Measurements from ENCODE around the gene B2M. TPM values are rescaled to one million over a fixed set of nuclear protein-coding genes. Genes with fewer than 3 reads are reported as not detected.
"Not testable (repeated sequence)": the region's sequence is repeated elsewhere in the genome, so short reads cannot be mapped to it uniquely, and the experiment has no call there.

Gene B2M
- total RNA-seq, 1 donor from 2014 or later: 21.5 TPM

DNA sequence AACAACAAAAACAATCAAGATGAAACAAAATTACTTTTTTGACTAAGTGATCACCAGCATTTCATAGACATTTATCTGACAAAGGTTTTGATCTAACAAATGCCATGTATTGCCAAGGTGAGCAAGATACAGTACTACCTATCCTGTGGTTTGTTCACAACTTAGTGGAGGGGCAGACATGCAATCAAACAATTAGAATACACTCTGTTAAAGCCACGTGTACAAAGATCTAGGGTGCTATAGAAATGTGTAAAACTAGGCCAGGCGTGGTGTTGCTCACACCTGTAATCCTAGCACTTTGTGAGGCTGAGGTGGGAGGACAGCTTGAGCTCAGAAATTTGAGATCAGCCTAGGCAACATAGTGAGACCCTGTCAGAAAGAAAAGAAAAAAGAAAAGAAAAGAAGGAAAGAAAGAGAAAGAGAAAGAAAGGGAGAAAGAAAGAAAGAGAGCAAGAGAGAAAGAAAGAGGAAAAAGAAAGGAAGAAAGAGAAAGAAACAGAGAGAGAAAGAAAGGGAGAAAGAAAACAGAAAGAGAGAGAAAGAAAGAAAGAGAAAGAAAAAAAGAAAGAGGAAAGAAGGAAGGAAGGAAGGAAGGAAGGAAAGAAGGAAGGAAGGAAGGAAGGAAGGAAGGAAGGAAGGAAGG lies 23.6 kb downstream of the B2M start:
- TF ChIP-seq, protein P1, sequence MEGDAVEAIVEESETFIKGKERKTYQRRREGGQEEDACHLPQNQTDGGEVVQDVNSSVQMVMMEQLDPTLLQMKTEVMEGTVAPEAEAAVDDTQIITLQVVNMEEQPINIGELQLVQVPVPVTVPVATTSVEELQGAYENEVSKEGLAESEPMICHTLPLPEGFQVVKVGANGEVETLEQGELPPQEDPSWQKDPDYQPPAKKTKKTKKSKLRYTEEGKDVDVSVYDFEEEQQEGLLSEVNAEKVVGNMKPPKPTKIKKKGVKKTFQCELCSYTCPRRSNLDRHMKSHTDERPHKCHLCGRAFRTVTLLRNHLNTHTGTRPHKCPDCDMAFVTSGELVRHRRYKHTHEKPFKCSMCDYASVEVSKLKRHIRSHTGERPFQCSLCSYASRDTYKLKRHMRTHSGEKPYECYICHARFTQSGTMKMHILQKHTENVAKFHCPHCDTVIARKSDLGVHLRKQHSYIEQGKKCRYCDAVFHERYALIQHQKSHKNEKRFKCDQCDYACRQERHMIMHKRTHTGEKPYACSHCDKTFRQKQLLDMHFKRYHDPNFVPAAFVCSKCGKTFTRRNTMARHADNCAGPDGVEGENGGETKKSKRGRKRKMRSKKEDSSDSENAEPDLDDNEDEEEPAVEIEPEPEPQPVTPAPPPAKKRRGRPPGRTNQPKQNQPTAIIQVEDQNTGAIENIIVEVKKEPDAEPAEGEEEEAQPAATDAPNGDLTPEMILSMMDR (IDR thresholded peaks at IDR 0.05; ENCODE audit: partially characterized antibody, unreplicated experiment): no peak
- H3K9me3 Mint-ChIP-seq (ENCODE audit: unreplicated experiment): no peaks in the 10 kb centered on the region
- DNase-seq: no peak
- no peaks in the 10 kb centered on the region for H3K4me1 Mint-ChIP-seq (ENCODE audit: low read depth, unreplicated experiment)
- H3K27ac Mint-ChIP-seq (ENCODE audit: unreplicated experiment): no peak overlapping the region
- H3K4me3 Mint-ChIP-seq (ENCODE audit: unreplicated experiment): no peak overlapping the region
- peaks cover 3% of the 10 kb centered on the region for H3K27me3 Mint-ChIP-seq (ENCODE audit: unreplicated experiment)
- H3K36me3 Mint-ChIP-seq (ENCODE audit: unreplicated experiment): peaks cover 5% of the 10 kb centered on the region

DNA sequence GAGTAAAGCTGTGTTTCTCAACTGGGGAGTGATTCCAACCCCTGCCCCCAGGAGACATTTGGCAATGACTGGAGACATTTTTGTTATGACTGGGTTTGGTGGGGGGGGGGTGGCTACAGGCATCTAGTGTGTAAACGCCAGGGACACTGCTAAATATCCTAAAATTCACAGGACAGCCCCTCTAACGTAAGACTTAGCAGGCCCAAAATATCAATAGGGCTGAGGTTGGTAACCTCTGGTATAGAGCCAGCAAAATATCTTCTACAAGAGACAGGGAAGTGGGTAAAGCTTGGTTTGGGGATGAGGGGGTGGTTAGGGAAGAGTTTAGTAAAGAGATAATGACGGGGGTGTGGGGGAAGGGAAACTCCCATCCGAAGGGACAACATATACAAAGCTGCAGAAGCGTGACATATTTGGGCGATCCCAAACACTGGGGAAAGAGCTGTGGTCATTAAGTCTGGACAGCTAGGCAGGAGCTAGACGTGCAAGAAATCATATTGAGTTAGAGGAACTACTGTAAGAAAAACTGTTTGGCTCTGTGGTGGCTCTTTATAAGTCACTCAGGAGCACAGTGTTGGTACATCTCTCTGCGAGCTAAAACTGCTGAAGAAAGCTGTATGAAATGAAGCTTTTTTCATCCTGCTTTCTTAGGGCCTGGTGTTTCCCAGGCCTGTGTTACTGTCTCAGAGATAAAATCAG lies 24.3 kb downstream of the B2M start:
- H3K27me3 Mint-ChIP-seq (ENCODE audit: unreplicated experiment): peaks cover 3% of the 10 kb centered on the region
- H3K9me3 Mint-ChIP-seq (ENCODE audit: unreplicated experiment): no peaks in the 10 kb centered on the region
- TF ChIP-seq, protein P1 (IDR thresholded peaks at IDR 0.05; ENCODE audit: partially characterized antibody, unreplicated experiment): no peak
- no peaks in the 10 kb centered on the region for H3K4me1 Mint-ChIP-seq (ENCODE audit: low read depth, unreplicated experiment)
- H3K36me3 Mint-ChIP-seq (ENCODE audit: unreplicated experiment): peaks cover 5% of the 10 kb centered on the region
- no peak overlapping the region for H3K4me3 Mint-ChIP-seq (ENCODE audit: unreplicated experiment)
- H3K27ac Mint-ChIP-seq (ENCODE audit: unreplicated experiment): no peak overlapping the region
- DNase-seq: no peak

DNA sequence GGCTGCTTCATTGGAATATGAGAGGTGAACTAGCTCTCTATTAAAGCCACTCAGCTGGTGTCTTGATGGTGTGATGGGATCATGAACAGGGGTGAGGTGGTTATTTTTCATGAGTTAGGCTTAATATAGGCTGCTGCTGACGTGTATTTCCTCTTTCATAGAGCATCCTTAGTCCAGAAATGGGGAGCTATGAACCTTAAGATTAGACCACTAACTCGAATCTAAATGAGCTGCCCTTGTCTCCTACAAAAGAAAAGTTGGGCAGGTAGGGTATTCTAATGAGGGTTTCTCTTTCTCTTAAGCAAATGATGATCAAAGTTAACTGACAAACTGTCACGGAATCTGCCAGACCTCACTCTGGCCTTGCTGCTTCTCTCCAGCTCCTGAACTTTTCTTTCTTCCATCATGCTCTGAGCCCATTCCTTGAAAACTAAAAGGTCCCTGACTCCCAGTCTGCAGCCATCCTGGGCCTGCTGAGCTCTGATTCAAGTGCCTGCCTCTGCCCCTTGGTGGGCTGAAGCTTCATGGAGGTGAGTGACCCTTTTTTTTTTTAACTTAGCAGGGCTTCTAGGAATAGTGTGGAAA lies 25.0 kb downstream of the B2M start, which contains the start of gene TRIM69:
Gene TRIM69 (plus strand): TSS at position 348 of the 585 bp plus-strand sequence. CDS start 177 bp downstream, at position 525.
- TF ChIP-seq, protein P1 (IDR thresholded peaks at IDR 0.05; ENCODE audit: partially characterized antibody, unreplicated experiment): no peak
- no peaks in the 10 kb centered on the region for H3K9me3 Mint-ChIP-seq (ENCODE audit: unreplicated experiment)
- H3K27me3 Mint-ChIP-seq (ENCODE audit: unreplicated experiment): peaks cover 3% of the 10 kb centered on the region
- no peak within 1 kb of the TSS for H3K27ac Mint-ChIP-seq (ENCODE audit: unreplicated experiment)
- H3K36me3 Mint-ChIP-seq (ENCODE audit: unreplicated experiment): peaks cover 5% of the 10 kb centered on the region
- no peak for DNase-seq
- H3K4me1 Mint-ChIP-seq (ENCODE audit: low read depth, unreplicated experiment): no peaks in the 10 kb centered on the region
- no peak within 1 kb of the TSS for H3K4me3 Mint-ChIP-seq (ENCODE audit: unreplicated experiment)

- no peak for DNase-seq
These were observed 27.1 kb downstream of the B2M start for GRCh38 chr15:44738340-44738984.

GRCh38 chr15:44739222-44739847 lies 28.0 kb downstream of the B2M start:
- H3K27ac Mint-ChIP-seq (ENCODE audit: unreplicated experiment); H3K27me3 Mint-ChIP-seq (ENCODE audit: unreplicated experiment); H3K4me1 Mint-ChIP-seq (ENCODE audit: low read depth, unreplicated experiment); DNase-seq; H3K36me3 Mint-ChIP-seq (ENCODE audit: unreplicated experiment); H3K4me3 Mint-ChIP-seq (ENCODE audit: unreplicated experiment); H3K9me3 Mint-ChIP-seq (ENCODE audit: unreplicated experiment): not testable (repeated sequence)

More at GRCh38 chr15:44738340-44738984, 27.1 kb downstream of the B2M start:
- no peak overlapping the region for H3K27ac Mint-ChIP-seq (ENCODE audit: unreplicated experiment)
- H3K27me3 Mint-ChIP-seq (ENCODE audit: unreplicated experiment): peaks cover 3% of the 10 kb centered on the region
- no peak overlapping the region for H3K4me3 Mint-ChIP-seq (ENCODE audit: unreplicated experiment)
- TF ChIP-seq, protein P1 (IDR thresholded peaks at IDR 0.05; ENCODE audit: partially characterized antibody, unreplicated experiment): peak; percentile 54
- H3K36me3 Mint-ChIP-seq (ENCODE audit: unreplicated experiment): peaks cover 5% of the 10 kb centered on the region
- no peaks in the 10 kb centered on the region for H3K9me3 Mint-ChIP-seq (ENCODE audit: unreplicated experiment)
- H3K4me1 Mint-ChIP-seq (ENCODE audit: low read depth, unreplicated experiment): no peaks in the 10 kb centered on the region

DNA sequence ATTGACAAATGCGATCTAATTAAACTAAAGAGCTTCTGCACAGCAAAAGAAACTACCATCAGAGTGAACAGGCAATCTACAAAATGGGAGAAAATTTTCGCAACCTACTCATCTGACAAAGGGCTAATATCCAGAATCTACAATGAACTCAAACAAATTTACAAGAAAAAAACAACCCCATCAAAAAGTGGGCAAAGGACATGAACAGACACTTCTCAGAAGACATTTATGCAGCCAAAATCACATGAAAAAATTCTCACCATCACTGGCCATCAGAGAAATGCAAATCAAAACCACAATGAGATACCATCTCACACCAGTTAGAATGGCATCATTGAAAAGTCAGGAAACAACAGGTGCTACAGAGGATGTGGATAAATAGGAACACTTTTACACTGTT lies 32.1 kb downstream of the B2M start:
- not testable (repeated sequence) for H3K9me3 Mint-ChIP-seq (ENCODE audit: unreplicated experiment); H3K4me1 Mint-ChIP-seq (ENCODE audit: low read depth, unreplicated experiment)

More for the DNA sequence above, 32.1 kb downstream of the B2M start:
- H3K27me3 Mint-ChIP-seq (ENCODE audit: unreplicated experiment); DNase-seq; H3K4me3 Mint-ChIP-seq (ENCODE audit: unreplicated experiment); H3K27ac Mint-ChIP-seq (ENCODE audit: unreplicated experiment); H3K36me3 Mint-ChIP-seq (ENCODE audit: unreplicated experiment): not testable (repeated sequence)

Measured in glutamatergic neuron (in vitro differentiated cells).